ELR (cell line): ENCODE data around the gene MLLT1.

Experiments
- DNase-seq: peaks from one replicate; pipeline ENCODE4 v3.0.0-alpha.2; 2015; ENCODE audit warnings: low read depth

MLLT1 gene

GRCh38 chr19:6204866-6205723 lies 74.7 kb downstream of the MLLT1 start:
- no peak for DNase-seq

GRCh38 chr19:6204212-6204611 lies 75.6 kb downstream of the MLLT1 start:
- no peak for DNase-seq

- DNase-seq = peak; percentile 97
Observed at GRCh38 chr19:6199240-6199994, 80.4 kb downstream of the MLLT1 start.

GRCh38 chr19:6198896-6199239 lies 80.9 kb downstream of the MLLT1 start:
- DNase-seq = no peak

- no peak for DNase-seq
Observed at GRCh38 chr19:6196361-6196760, 83.4 kb downstream of the MLLT1 start.

- no peak for DNase-seq
Observed at GRCh38 chr19:6188811-6189210, 91.0 kb downstream of the MLLT1 start.

GRCh38 chr19:6187374-6187773 lies 92.4 kb downstream of the MLLT1 start:
- DNase-seq = no peak

- DNase-seq = no peak
Observed at GRCh38 chr19:6185835-6186834, 93.6 kb downstream of the MLLT1 start.

- DNase-seq = no peak
Observed at GRCh38 chr19:6185093-6185834, 94.5 kb downstream of the MLLT1 start.

- DNase-seq = no peak
Observed at GRCh38 chr19:6181119-6181518, 98.7 kb downstream of the MLLT1 start.

GRCh38 chr19:6173190-6173589 lies 106.6 kb downstream of the MLLT1 start:
- no peak for DNase-seq

GRCh38 chr19:6172074-6172863 lies 107.5 kb downstream of the MLLT1 start:
- DNase-seq = no peak

- no peak for DNase-seq
Observed at GRCh38 chr19:6167115-6167514, 112.7 kb downstream of the MLLT1 start.

GRCh38 chr19:6164906-6165531 lies 114.8 kb downstream of the MLLT1 start:
- DNase-seq = peak; percentile 16

GRCh38 chr19:6161271-6161850 lies 118.4 kb downstream of the MLLT1 start:
- peak; percentile 19 for DNase-seq
